ENCODE measurements around the gene NUDT16L1.

GRCh38 chr16:4667203-4667963 is 26.0 kb upstream of the NUDT16L1 start:
- TF ChIP-seq POLR2A (IDR thresholded peaks at IDR 0.05) (no peak), POLR2AphosphoS5 (IDR thresholded peaks at IDR 0.05) (no peak), EP300 (IDR thresholded peaks at IDR 0.05; ENCODE audit: low read depth) (no peak)
- TF ChIP-seq, protein P1, sequence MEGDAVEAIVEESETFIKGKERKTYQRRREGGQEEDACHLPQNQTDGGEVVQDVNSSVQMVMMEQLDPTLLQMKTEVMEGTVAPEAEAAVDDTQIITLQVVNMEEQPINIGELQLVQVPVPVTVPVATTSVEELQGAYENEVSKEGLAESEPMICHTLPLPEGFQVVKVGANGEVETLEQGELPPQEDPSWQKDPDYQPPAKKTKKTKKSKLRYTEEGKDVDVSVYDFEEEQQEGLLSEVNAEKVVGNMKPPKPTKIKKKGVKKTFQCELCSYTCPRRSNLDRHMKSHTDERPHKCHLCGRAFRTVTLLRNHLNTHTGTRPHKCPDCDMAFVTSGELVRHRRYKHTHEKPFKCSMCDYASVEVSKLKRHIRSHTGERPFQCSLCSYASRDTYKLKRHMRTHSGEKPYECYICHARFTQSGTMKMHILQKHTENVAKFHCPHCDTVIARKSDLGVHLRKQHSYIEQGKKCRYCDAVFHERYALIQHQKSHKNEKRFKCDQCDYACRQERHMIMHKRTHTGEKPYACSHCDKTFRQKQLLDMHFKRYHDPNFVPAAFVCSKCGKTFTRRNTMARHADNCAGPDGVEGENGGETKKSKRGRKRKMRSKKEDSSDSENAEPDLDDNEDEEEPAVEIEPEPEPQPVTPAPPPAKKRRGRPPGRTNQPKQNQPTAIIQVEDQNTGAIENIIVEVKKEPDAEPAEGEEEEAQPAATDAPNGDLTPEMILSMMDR (IDR thresholded peaks at IDR 0.05): no peak

All from transverse colon (tissue), 4 donors.